ENCODE measurements around the gene BSX.

BSX gene

GRCh38 chr11:122979103-122979814 is 2.4 kb downstream of the BSX start:
- Histone ChIP-seq H3K27ac (replicated peaks) (no peak overlapping the region), H3K27me3 (ENCODE audit: insufficient read depth, poor library complexity, severe bottlenecking) (peaks cover 77% of the 10 kb centered on the region), H3K4me3 (replicated peaks; ENCODE audit: insufficient read depth, low read length) (no peak overlapping the region)
- DNase-seq (ENCODE audit: low read depth in 1 of 2, low spot score in 1 of 2), result no peak
- no peak for TF ChIP-seq CTCF (IDR thresholded peaks at IDR 0.05; ENCODE audit: insufficient read depth, low read length)
- TF ChIP-seq POLR2AphosphoS5 (IDR thresholded peaks at IDR 0.05; ENCODE audit: low read depth), result no peak
- no peak for TF ChIP-seq SPI1 (IDR thresholded peaks at IDR 0.05; ENCODE audit: borderline replicate concordance, low read depth)
- TF ChIP-seq GABPA (IDR thresholded peaks at IDR 0.05; ENCODE audit: low read depth), result no peak
- TF ChIP-seq REST (IDR thresholded peaks at IDR 0.05; ENCODE audit: insufficient replicate concordance, low read depth), result no peak

GRCh38 chr11:122978299-122978620 is 3.4 kb downstream of the BSX start:
- Histone ChIP-seq H3K27me3 (ENCODE audit: insufficient read depth, poor library complexity, severe bottlenecking) (peaks cover 72% of the 10 kb centered on the region), H3K4me3 (replicated peaks; ENCODE audit: insufficient read depth, low read length) (no peak overlapping the region), H3K27ac (replicated peaks) (no peak overlapping the region)
- DNase-seq (ENCODE audit: low read depth in 1 of 2, low spot score in 1 of 2), result no peak
- no peak for TF ChIP-seq GABPA (IDR thresholded peaks at IDR 0.05; ENCODE audit: low read depth)
- TF ChIP-seq SPI1 (IDR thresholded peaks at IDR 0.05; ENCODE audit: borderline replicate concordance, low read depth), result no peak
- no peak for TF ChIP-seq POLR2AphosphoS5 (IDR thresholded peaks at IDR 0.05; ENCODE audit: low read depth)
- TF ChIP-seq CTCF (IDR thresholded peaks at IDR 0.05; ENCODE audit: insufficient read depth, low read length), result no peak
- no peak for TF ChIP-seq REST (IDR thresholded peaks at IDR 0.05; ENCODE audit: insufficient replicate concordance, low read depth)

- Histone ChIP-seq H3K27me3 (ENCODE audit: insufficient read depth, poor library complexity, severe bottlenecking) (peaks cover 72% of the 10 kb centered on the region), H3K27ac (replicated peaks) (no peak overlapping the region), H3K4me3 (replicated peaks; ENCODE audit: insufficient read depth, low read length) (no peak overlapping the region)
- TF ChIP-seq SPI1 (IDR thresholded peaks at IDR 0.05; ENCODE audit: borderline replicate concordance, low read depth), result no peak
- no peak for TF ChIP-seq REST (IDR thresholded peaks at IDR 0.05; ENCODE audit: insufficient replicate concordance, low read depth)
- TF ChIP-seq GABPA (IDR thresholded peaks at IDR 0.05; ENCODE audit: low read depth), result no peak
- no peak for TF ChIP-seq CTCF (IDR thresholded peaks at IDR 0.05; ENCODE audit: insufficient read depth, low read length)
- no peak for TF ChIP-seq POLR2AphosphoS5 (IDR thresholded peaks at IDR 0.05; ENCODE audit: low read depth)
- no peak for DNase-seq (ENCODE audit: low read depth in 1 of 2, low spot score in 1 of 2)
Observed at GRCh38 chr11:122977470-122978298, 4.0 kb downstream of the BSX start.
